Suprapubic skin (tissue), 4 donors: ENCODE measurements around the gene CALCOCO1. TPM values are rescaled to one million over a fixed set of nuclear protein-coding genes. Genes with fewer than 3 reads are reported as not detected.

ENCODE experiments used
- DNase-seq, 2 donors: peaks; one replicate each; pipeline ENCODE4 v3.0.0-alpha.2; 2019; ENCODE audit warnings: low spot score in 2 of 2
- H3K27ac ChIP-seq: fragments of 200-600 bp; sonication (generic); one replicate; pipeline ENCODE4 v1.5.1; 2019
- H3K27me3 ChIP-seq: fragments of 200-600 bp; sonication (generic); one replicate; pipeline ENCODE4 v1.5.1; 2019
- H3K36me3 ChIP-seq: fragments of 200-600 bp; sonication (generic); one replicate; pipeline ENCODE4 v1.5.1; 2019
- H3K4me1 ChIP-seq: fragments of 200-600 bp; sonication (generic); one replicate; pipeline ENCODE4 v1.5.1; 2019
- H3K4me3 ChIP-seq: fragments of 200-600 bp; sonication (generic); one replicate; pipeline ENCODE4 v1.5.1; 2019; ENCODE audit warnings: mild to moderate bottlenecking
- H3K9me3 ChIP-seq: fragments of 200-600 bp; sonication (generic); one replicate; pipeline ENCODE4 v1.5.1; 2019
- EP300 ChIP-seq: sonication (generic); formaldehyde crosslinking; IDR thresholded peaks from one replicate; pipeline ENCODE4 v1.6.1; 2017; ENCODE audit warnings: antibody characterized with exemption
- POLR2A ChIP-seq, 2 donors: fragments of 450-650 bp; IDR thresholded peaks; one replicate each; pipeline ENCODE4 v1.6.1; 2017; ENCODE audit warnings: antibody characterized with exemption in 2 of 2, mild to moderate bottlenecking in 2 of 2, moderate library complexity in 2 of 2
- POLR2AphosphoS5 ChIP-seq, 3 donors: sonication (generic); formaldehyde crosslinking; IDR thresholded peaks; one replicate each; pipeline ENCODE4 v1.6.1; 2017; ENCODE audit warnings: antibody characterized with exemption in 3 of 3
- WGBS: methylation state at CpG from one replicate; pipeline ENCODE4 v1.1.5; 2018; 5-methylcytosine and 5-hydroxymethylcytosine counted together
- total RNA-seq, 4 donors: library from RNA; depleted of rRNA; stranded (reverse); fragments of >200 nt; gene quantifications; one replicate each; pipeline ENCODE4 v1.1.0, GENCODE V29; 2016
- TF ChIP-seq, protein P1 (sequence below), 2 donors: fragments of 200-600 bp in 1 of 2; fragments of 450-650 bp in 1 of 2; sonication (generic) in 1 of 2; IDR thresholded peaks; one replicate each; pipeline ENCODE4 v1.5.1; 2016 to 2019; ENCODE audit warnings: antibody characterized with exemption in 2 of 2, mild to moderate bottlenecking in 1 of 2, moderate library complexity in 1 of 2

CALCOCO1 gene
- total RNA-seq, 4 donors from 2014 or later: 287 to 729 (median 317) TPM

DNA sequence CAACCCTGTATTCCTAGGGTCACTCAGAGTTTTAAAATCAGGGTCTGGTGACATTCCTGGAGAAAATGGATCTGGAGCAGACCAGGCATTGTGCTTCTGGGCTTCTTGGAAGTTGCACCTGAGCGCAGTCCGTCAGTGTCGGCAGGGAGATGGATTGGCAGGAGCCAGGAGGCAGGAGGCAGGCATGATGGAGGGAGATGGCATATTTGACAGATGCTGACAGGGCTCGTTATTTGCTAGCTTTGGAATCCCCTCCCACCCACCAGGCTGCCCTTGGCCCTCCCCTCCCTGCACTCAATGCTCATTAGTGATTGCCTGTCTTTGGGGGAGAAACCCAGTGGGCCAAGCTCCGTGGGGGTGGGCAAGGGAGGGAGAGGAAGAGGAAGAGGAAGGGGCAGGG lies 19.8 kb upstream of the CALCOCO1 start:
- no peak for DNase-seq
- Histone ChIP-seq H3K36me3 (no peaks in the 10 kb centered on the region), H3K27me3 (peaks cover 48% of the 10 kb centered on the region), H3K27ac (no peak overlapping the region), H3K4me1 (peaks cover 26% of the 10 kb centered on the region), H3K9me3 (no peaks in the 10 kb centered on the region), H3K4me3 (no peak overlapping the region)
- TF ChIP-seq POLR2AphosphoS5 (IDR thresholded peaks at IDR 0.05): no peak
- TF ChIP-seq, protein P1, sequence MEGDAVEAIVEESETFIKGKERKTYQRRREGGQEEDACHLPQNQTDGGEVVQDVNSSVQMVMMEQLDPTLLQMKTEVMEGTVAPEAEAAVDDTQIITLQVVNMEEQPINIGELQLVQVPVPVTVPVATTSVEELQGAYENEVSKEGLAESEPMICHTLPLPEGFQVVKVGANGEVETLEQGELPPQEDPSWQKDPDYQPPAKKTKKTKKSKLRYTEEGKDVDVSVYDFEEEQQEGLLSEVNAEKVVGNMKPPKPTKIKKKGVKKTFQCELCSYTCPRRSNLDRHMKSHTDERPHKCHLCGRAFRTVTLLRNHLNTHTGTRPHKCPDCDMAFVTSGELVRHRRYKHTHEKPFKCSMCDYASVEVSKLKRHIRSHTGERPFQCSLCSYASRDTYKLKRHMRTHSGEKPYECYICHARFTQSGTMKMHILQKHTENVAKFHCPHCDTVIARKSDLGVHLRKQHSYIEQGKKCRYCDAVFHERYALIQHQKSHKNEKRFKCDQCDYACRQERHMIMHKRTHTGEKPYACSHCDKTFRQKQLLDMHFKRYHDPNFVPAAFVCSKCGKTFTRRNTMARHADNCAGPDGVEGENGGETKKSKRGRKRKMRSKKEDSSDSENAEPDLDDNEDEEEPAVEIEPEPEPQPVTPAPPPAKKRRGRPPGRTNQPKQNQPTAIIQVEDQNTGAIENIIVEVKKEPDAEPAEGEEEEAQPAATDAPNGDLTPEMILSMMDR (IDR thresholded peaks at IDR 0.05): no peak
- no peak for TF ChIP-seq POLR2A (IDR thresholded peaks at IDR 0.05)
- TF ChIP-seq EP300: no peak
- WGBS: 43% methylated on average over 5 of the region's 5 CpGs

DNA sequence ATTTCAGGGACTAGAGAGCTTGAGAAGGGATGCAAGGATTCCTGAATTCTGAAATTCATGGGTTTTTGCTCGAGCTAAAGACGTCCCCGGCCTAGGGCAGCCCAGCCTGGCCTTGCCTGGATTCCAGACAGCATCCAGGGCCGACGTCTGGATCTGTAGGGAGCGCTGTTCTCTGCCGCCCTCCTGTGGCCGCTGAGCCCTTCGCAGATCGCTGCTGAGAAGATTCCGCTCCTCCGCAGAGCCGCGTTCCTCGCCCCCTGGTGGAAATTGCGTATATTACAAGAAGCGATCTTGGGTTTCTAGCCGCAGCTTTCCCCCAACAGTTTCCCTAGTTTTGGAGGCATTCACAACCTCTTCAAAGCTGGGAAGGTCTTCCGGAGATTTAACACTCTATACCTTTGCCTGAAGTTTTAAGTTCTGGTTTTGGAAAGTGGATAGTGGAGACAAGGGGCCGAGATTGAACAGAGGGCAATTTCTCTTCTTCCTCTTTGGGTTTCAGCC lies 19.4 kb upstream of the CALCOCO1 start:
- Histone ChIP-seq H3K4me1 (peaks cover 21% of the 10 kb centered on the region), H3K4me3 (no peak overlapping the region), H3K27me3 (peaks cover 53% of the 10 kb centered on the region), H3K27ac (no peak overlapping the region), H3K36me3 (no peaks in the 10 kb centered on the region), H3K9me3 (no peaks in the 10 kb centered on the region)
- TF ChIP-seq POLR2AphosphoS5 (IDR thresholded peaks at IDR 0.05): no peak
- TF ChIP-seq, protein P1 (IDR thresholded peaks at IDR 0.05): peak; percentile 100
- under 1% methylated on average over 20 of the region's 20 CpGs for WGBS
- peak; percentile 95 to 96 for DNase-seq

DNA sequence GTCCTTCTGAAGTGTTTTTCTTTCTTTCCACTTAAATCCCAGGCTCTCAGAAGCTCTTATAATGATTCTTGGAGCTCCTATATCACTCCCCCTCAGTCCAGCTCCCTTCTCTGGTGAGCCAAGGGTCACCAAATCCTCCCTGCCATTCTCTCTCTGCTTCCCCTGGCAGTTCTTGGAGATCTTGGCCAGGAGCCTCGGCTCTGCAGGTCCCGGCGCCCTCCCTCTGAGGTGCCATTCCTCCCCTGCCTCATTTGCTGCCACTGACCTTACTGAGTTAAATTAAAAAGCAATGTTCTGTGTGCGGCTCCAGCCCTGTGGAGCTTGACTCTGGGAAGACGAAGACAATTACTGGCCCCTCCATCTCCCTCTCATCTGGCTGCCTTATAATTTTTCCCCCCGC lies 17.5 kb upstream of the CALCOCO1 start:
- DNase-seq: no peak
- H3K36me3 ChIP-seq: no peaks in the 10 kb centered on the region
- peaks cover 60% of the 10 kb centered on the region for H3K27me3 ChIP-seq
- no peaks in the 10 kb centered on the region for H3K9me3 ChIP-seq
- peaks cover 13% of the 10 kb centered on the region for H3K4me1 ChIP-seq
- 58% methylated on average over 6 of the region's 6 CpGs for WGBS
- TF ChIP-seq POLR2A (IDR thresholded peaks at IDR 0.05): no peak
- TF ChIP-seq, protein P1 (IDR thresholded peaks at IDR 0.05): no peak
- TF ChIP-seq EP300: no peak
- no peak for TF ChIP-seq POLR2AphosphoS5 (IDR thresholded peaks at IDR 0.05)
- no peak overlapping the region for H3K27ac ChIP-seq
- no peak overlapping the region for H3K4me3 ChIP-seq

DNA sequence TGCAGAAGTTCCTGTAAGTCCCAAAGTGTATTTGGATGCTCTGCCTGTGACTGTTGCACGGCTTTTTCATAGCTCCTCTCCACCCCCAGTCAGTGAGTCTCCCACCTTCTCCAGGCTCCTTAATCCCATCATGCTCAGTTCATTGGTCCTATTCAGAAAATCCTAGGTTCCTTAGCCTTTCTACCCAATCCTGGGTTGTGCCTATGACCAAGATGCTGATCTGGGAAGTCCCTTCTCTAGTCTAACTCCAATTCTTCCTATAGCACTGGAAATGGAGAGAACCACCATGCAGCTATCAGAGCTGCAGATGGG lies 16.8 kb upstream of the CALCOCO1 start:
- H3K27me3 ChIP-seq: peaks cover 66% of the 10 kb centered on the region

DNA sequence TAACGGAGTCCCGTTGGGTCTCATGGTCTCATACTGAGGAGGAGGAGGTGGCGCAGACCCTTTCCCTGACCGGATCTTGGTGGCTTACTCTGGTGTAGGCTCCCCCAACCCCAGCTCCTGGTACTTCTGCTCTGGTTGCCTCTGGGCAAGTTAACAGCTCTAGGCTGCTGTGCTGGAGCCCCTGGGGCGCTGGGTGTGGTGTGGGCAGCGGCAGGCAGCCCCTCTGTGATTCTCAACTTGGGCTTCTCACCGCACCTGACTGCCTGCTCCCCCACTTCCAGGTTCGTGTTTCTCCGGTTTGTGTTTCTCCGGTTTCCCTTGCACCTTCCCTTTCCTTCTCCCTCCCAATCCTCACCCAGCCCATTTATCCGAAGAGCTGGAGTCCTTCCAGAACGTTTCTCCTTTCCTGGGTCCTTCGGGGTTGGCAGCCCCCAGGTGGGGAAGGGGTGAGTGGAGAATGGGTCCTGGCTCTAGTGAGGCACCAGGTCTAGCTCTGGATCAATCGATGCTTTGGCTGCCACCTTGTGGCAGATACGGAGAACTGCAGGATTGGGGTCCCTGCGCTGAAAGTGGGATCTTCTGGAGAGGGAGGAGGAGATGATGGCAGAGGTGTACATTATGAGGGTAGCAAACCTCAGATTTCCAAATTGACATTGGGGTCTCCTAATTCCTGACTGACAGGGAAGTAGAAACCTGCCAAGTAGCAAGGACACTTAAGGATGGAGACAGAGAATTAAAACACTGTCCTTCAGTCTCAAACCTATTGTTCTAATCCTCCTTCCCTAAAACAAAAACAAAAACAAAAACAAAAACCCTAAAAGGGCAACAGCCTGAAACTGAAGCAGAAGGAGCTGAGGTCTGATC lies 16.2 kb upstream of the CALCOCO1 start:
- H3K4me3 ChIP-seq: no peak overlapping the region
- peaks cover 66% of the 10 kb centered on the region for H3K27me3 ChIP-seq
- no peaks in the 10 kb centered on the region for H3K9me3 ChIP-seq
- no peak overlapping the region for H3K27ac ChIP-seq
- no peaks in the 10 kb centered on the region for H3K36me3 ChIP-seq
- TF ChIP-seq, protein P1 (IDR thresholded peaks at IDR 0.05): peak; percentile 88 to 93
- TF ChIP-seq POLR2A (IDR thresholded peaks at IDR 0.05): no peak
- WGBS: 20% methylated on average over 16 of the region's 16 CpGs
- DNase-seq: no peak
- H3K4me1 ChIP-seq: peaks cover 25% of the 10 kb centered on the region

More for the DNA sequence above, 16.8 kb upstream of the CALCOCO1 start:
- DNase-seq: no peak
- H3K4me1 ChIP-seq: peaks cover 19% of the 10 kb centered on the region
- TF ChIP-seq POLR2AphosphoS5 (IDR thresholded peaks at IDR 0.05) (no peak), POLR2A (IDR thresholded peaks at IDR 0.05) (no peak), EP300 (no peak)
- TF ChIP-seq, protein P1 (IDR thresholded peaks at IDR 0.05): no peak
- H3K4me3 ChIP-seq: no peak overlapping the region
- H3K36me3 ChIP-seq: no peaks in the 10 kb centered on the region
- no peaks in the 10 kb centered on the region for H3K9me3 ChIP-seq
- no peak overlapping the region for H3K27ac ChIP-seq
- WGBS: 95% methylated on average over 1 of the region's 1 CpG
